ENCODE measurements around the gene GGN.

Gene GGN

DNA sequence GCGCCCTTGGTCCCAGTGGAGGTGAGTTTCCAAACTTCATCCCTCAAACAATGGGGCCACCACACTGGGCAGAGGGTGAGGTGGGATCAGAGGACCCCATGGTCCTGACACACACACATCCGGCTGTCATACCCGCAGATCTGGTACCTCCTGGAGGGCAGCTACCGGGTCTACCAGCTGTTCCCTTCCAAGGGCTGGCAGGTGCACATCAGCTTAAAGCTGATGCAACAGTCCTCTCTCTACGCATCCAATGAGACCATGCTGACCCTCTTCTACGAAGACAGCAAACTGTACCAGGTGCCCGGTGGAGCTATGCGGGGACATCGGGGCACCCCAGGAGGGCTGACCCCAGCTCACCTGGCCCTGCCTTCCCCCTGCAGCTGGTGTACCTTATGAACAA lies 27.5 kb downstream of the GGN start:
- Histone ChIP-seq H2AK5ac (ENCODE audit: low read depth, low read length) (peak overlapping the region; percentile 2), H2BK15ac (ENCODE audit: low read length) (no peak overlapping the region), H3K4me2 (ENCODE audit: insufficient read depth, low read length, poor library complexity, severe bottlenecking) (no peak overlapping the region), H3K9ac (ENCODE audit: low read depth, low read length, poor library complexity) (no peak overlapping the region), H3K27me3 (ENCODE audit: control insufficient read depth in 3 of 3, insufficient read depth in 3 of 3, low read depth in 1 of 3, low read length in 3 of 3) (peaks cover 0 to 50% (median 25%) of the 10 kb centered on the region in 3 experiments), H3K27ac (replicated peaks; ENCODE audit: low read length) (no peak overlapping the region), H2AFZ (ENCODE audit: low read length) (no peak overlapping the region), H3K4me3 (ENCODE audit: low read length in 2 of 2) (no peak overlapping the region), H3K9me3 (replicated peaks in 1 of 2; ENCODE audit: control insufficient read depth in 2 of 2, insufficient read depth in 1 of 2, low read depth in 1 of 2, low read length in 2 of 2) (peaks cover 3 to 4% of the 10 kb centered on the region in 2 donors), H3K23ac (ENCODE audit: low read depth, low read length, poor library complexity) (no peak overlapping the region), H2BK5ac (ENCODE audit: low read length) (no peak overlapping the region), H3K4me1 (ENCODE audit: control insufficient read depth in 2 of 2, insufficient read depth in 1 of 2, low read depth in 1 of 2, low read length in 2 of 2) (peaks cover 4% of the 10 kb centered on the region in 2 donors), H3K79me1 (ENCODE audit: low read depth, low read length) (no peaks in the 10 kb centered on the region), H2BK120ac (ENCODE audit: low read depth, low read length) (no peak overlapping the region), H4K91ac (ENCODE audit: low read depth, low read length, poor library complexity) (no peak overlapping the region), H3K4ac (ENCODE audit: low read length) (no peak overlapping the region), H4K8ac (ENCODE audit: low read depth, low read length) (no peak overlapping the region), H3K36me3 (replicated peaks in 1 of 2; ENCODE audit: control insufficient read depth in 2 of 2, insufficient read depth in 2 of 2, low read length in 2 of 2) (no peaks in the 10 kb centered on the region), H2BK12ac (ENCODE audit: low read length) (no peak overlapping the region), H3K18ac (ENCODE audit: low read length) (no peak overlapping the region), H3K14ac (ENCODE audit: low read length) (no peak overlapping the region)
- no CpG with 5 or more reads among the region's 9 CpGs for WGBS, 2 donors (ENCODE audit: extremely low coverage in 2 of 2, insufficient read length in 2 of 2, insufficient replicate concordance in 1 of 2)
- no peak for DNase-seq (ENCODE audit: low spot score)

GRCh38 chr19:38359242-38360021 lies 28.4 kb downstream of the GGN start:
- no peak overlapping the region for H2AFZ ChIP-seq (ENCODE audit: low read length)
- H3K4me2 ChIP-seq (ENCODE audit: insufficient read depth, low read length, poor library complexity, severe bottlenecking) = no peak overlapping the region
- H2AK5ac ChIP-seq (ENCODE audit: low read depth, low read length) = no peak overlapping the region
- H3K9ac ChIP-seq (ENCODE audit: low read depth, low read length, poor library complexity) = no peak overlapping the region
- no peak overlapping the region for H3K27ac ChIP-seq (replicated peaks; ENCODE audit: low read length)
- peak overlapping the region; percentile 3 for H3K23ac ChIP-seq (ENCODE audit: low read depth, low read length, poor library complexity)
- no peak overlapping the region for H2BK120ac ChIP-seq (ENCODE audit: low read depth, low read length)
- H3K36me3 ChIP-seq (replicated peaks in 1 of 2; ENCODE audit: control insufficient read depth in 2 of 2, insufficient read depth in 2 of 2, low read length in 2 of 2) = no peaks in the 10 kb centered on the region
- no peak overlapping the region for H2BK12ac ChIP-seq (ENCODE audit: low read length)
- no peak overlapping the region for H3K14ac ChIP-seq (ENCODE audit: low read length)
- peaks cover 0 to 4% of the 10 kb centered on the region in 2 donors for H3K9me3 ChIP-seq (replicated peaks in 1 of 2; ENCODE audit: control insufficient read depth in 2 of 2, insufficient read depth in 1 of 2, low read depth in 1 of 2, low read length in 2 of 2)
- H3K4me1 ChIP-seq (ENCODE audit: control insufficient read depth in 2 of 2, insufficient read depth in 1 of 2, low read depth in 1 of 2, low read length in 2 of 2) = peaks cover 4% of the 10 kb centered on the region in 2 donors
- H2BK15ac ChIP-seq (ENCODE audit: low read length) = no peak overlapping the region
- H3K27me3 ChIP-seq (ENCODE audit: control insufficient read depth in 3 of 3, insufficient read depth in 3 of 3, low read depth in 1 of 3, low read length in 3 of 3) = peaks cover 0 to 50% (median 25%) of the 10 kb centered on the region in 3 experiments
- no peak overlapping the region for H3K4me3 ChIP-seq (ENCODE audit: low read length in 2 of 2)
- no peak overlapping the region for H4K8ac ChIP-seq (ENCODE audit: low read depth, low read length)
- no CpG with 5 or more reads among the region's 18 CpGs for WGBS, 2 donors (ENCODE audit: extremely low coverage in 2 of 2, insufficient read length in 2 of 2, insufficient replicate concordance in 1 of 2)
- DNase-seq (ENCODE audit: low spot score) = no peak
- no peak overlapping the region for H3K4ac ChIP-seq (ENCODE audit: low read length)
- no peak overlapping the region for H4K91ac ChIP-seq (ENCODE audit: low read depth, low read length, poor library complexity)
- H3K18ac ChIP-seq (ENCODE audit: low read length) = no peak overlapping the region
- H2BK5ac ChIP-seq (ENCODE audit: low read length) = no peak overlapping the region
- no peaks in the 10 kb centered on the region for H3K79me1 ChIP-seq (ENCODE audit: low read depth, low read length)

DNA sequence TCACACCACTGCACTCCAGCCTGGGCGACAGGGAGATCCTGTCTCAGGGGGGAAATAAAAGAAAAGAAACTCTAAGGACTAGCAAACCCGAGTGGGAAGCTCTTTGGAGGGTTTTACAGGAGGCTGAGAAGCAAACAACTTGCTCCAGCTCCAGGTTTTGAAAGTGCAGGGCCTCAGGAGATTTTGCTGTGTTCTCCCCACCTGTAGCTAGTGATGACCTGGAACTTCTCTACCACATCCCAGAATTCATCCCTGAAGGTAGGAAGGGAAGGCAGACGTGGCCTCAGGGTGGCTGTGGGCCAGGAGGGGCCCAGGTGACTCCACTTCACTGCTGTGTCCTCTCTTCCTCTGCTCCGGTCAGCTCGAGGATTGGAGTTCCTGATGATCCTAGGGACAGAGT lies 29.8 kb downstream of the GGN start:
- no peak overlapping the region for H2BK15ac ChIP-seq (ENCODE audit: low read length)
- H4K91ac ChIP-seq (ENCODE audit: low read depth, low read length, poor library complexity) = no peak overlapping the region
- DNase-seq (ENCODE audit: low spot score) = no peak
- H3K4me3 ChIP-seq (ENCODE audit: low read length in 2 of 2) = no peak overlapping the region
- H3K14ac ChIP-seq (ENCODE audit: low read length) = no peak overlapping the region
- no peak overlapping the region for H3K4ac ChIP-seq (ENCODE audit: low read length)
- no peak overlapping the region for H2BK120ac ChIP-seq (ENCODE audit: low read depth, low read length)
- H3K9me3 ChIP-seq (replicated peaks in 1 of 2; ENCODE audit: control insufficient read depth in 2 of 2, insufficient read depth in 1 of 2, low read depth in 1 of 2, low read length in 2 of 2) = peaks cover 0 to 4% of the 10 kb centered on the region in 2 donors
- H3K23ac ChIP-seq (ENCODE audit: low read depth, low read length, poor library complexity) = no peak overlapping the region
- H3K27ac ChIP-seq (replicated peaks; ENCODE audit: low read length) = no peak overlapping the region
- peaks cover 0 to 50% (median 25%) of the 10 kb centered on the region in 3 experiments for H3K27me3 ChIP-seq (ENCODE audit: control insufficient read depth in 3 of 3, insufficient read depth in 3 of 3, low read depth in 1 of 3, low read length in 3 of 3)
- no peak overlapping the region for H3K18ac ChIP-seq (ENCODE audit: low read length)
- no peak overlapping the region for H2BK12ac ChIP-seq (ENCODE audit: low read length)
- H2AFZ ChIP-seq (ENCODE audit: low read length) = no peak overlapping the region
- H3K4me1 ChIP-seq (ENCODE audit: control insufficient read depth in 2 of 2, insufficient read depth in 1 of 2, low read depth in 1 of 2, low read length in 2 of 2) = peaks cover 4 to 9% of the 10 kb centered on the region in 2 donors
- no peaks in the 10 kb centered on the region for H3K79me1 ChIP-seq (ENCODE audit: low read depth, low read length)
- no CpG with 5 or more reads among the region's 5 CpGs for WGBS, 2 donors (ENCODE audit: extremely low coverage in 2 of 2, insufficient read length in 2 of 2, insufficient replicate concordance in 1 of 2)
- no peak overlapping the region for H2BK5ac ChIP-seq (ENCODE audit: low read length)
- no peak overlapping the region for H3K9ac ChIP-seq (ENCODE audit: low read depth, low read length, poor library complexity)
- no peak overlapping the region for H4K8ac ChIP-seq (ENCODE audit: low read depth, low read length)
- no peak overlapping the region for H2AK5ac ChIP-seq (ENCODE audit: low read depth, low read length)
- no peaks in the 10 kb centered on the region for H3K36me3 ChIP-seq (replicated peaks in 1 of 2; ENCODE audit: control insufficient read depth in 2 of 2, insufficient read depth in 2 of 2, low read length in 2 of 2)
- no peak overlapping the region for H3K4me2 ChIP-seq (ENCODE audit: insufficient read depth, low read length, poor library complexity, severe bottlenecking)
